ENCODE measurements around the gene ASTE1.
A peak's percentile ranks its signal among the peaks of the same experiment; 100 is the strongest.
"Not testable (repeated sequence)": the region's sequence is repeated elsewhere in the genome, so short reads cannot be mapped to it uniquely, and the experiment has no call there.

The ASTE1 gene

GRCh38 chr3:131018970-131019369 is 7.7 kb downstream of the ASTE1 start:
- no peak for FAIRE-seq
- no peak for DNase-seq (ENCODE audit: low spot score)

GRCh38 chr3:131009698-131010097 is 16.9 kb downstream of the ASTE1 start:
- FAIRE-seq = no peak
- DNase-seq (ENCODE audit: low spot score) = no peak

GRCh38 chr3:131008326-131008725 is 18.3 kb downstream of the ASTE1 start:
- no peak for FAIRE-seq
- no peak for DNase-seq (ENCODE audit: low spot score)

- DNase-seq (ENCODE audit: low spot score) = no peak
- no peak for FAIRE-seq
Observed at GRCh38 chr3:131007782-131008181, 18.8 kb downstream of the ASTE1 start.

- DNase-seq (ENCODE audit: low spot score) (no peak), FAIRE-seq (no peak)
Observed at GRCh38 chr3:131007256-131007655, 19.4 kb downstream of the ASTE1 start.

- DNase-seq (ENCODE audit: low spot score) (no peak), FAIRE-seq (no peak)
Observed at GRCh38 chr3:131004603-131005002, 22.0 kb downstream of the ASTE1 start.

GRCh38 chr3:131001071-131001470 is 25.6 kb downstream of the ASTE1 start:
- FAIRE-seq = no peak
- DNase-seq (ENCODE audit: low spot score) = no peak

- FAIRE-seq = no peak
- DNase-seq (ENCODE audit: low spot score) = no peak
Observed at GRCh38 chr3:130997289-130997688, 29.3 kb downstream of the ASTE1 start.

- FAIRE-seq (no peak), DNase-seq (ENCODE audit: low spot score) (no peak)
Observed at GRCh38 chr3:130992344-130992743, 34.3 kb downstream of the ASTE1 start.

- no peak for FAIRE-seq
- no peak for DNase-seq (ENCODE audit: low spot score)
Observed at GRCh38 chr3:130991126-130991525, 35.5 kb downstream of the ASTE1 start.

GRCh38 chr3:130990282-130990681 is 36.3 kb downstream of the ASTE1 start:
- FAIRE-seq (no peak), DNase-seq (ENCODE audit: low spot score) (no peak)

GRCh38 chr3:130981469-130981868 is 45.2 kb downstream of the ASTE1 start:
- FAIRE-seq = no peak

GRCh38 chr3:130979117-130979516 is 47.5 kb downstream of the ASTE1 start:
- no peak for DNase-seq (ENCODE audit: low spot score)
- no peak for FAIRE-seq

More at GRCh38 chr3:130981469-130981868, 45.2 kb downstream of the ASTE1 start:
- no peak for DNase-seq (ENCODE audit: low spot score)

- no peak for DNase-seq (ENCODE audit: low spot score)
- FAIRE-seq = no peak
Observed at GRCh38 chr3:130976706-130977105, 49.9 kb downstream of the ASTE1 start.

- DNase-seq (ENCODE audit: low spot score) (no peak), FAIRE-seq (no peak)
Observed at GRCh38 chr3:130975251-130975650, 51.4 kb downstream of the ASTE1 start.

- DNase-seq (ENCODE audit: low spot score) = no peak
- FAIRE-seq = no peak
Observed at GRCh38 chr3:130974201-130974600, 52.4 kb downstream of the ASTE1 start.

GRCh38 chr3:130973406-130973805 is 53.2 kb downstream of the ASTE1 start:
- no peak for DNase-seq (ENCODE audit: low spot score)
- FAIRE-seq = no peak

- DNase-seq (ENCODE audit: low spot score); FAIRE-seq: not testable (repeated sequence)
Observed at GRCh38 chr3:130972592-130972991, 54.0 kb downstream of the ASTE1 start.

- FAIRE-seq (no peak), DNase-seq (ENCODE audit: low spot score) (no peak)
Observed at GRCh38 chr3:130971208-130971607, 55.4 kb downstream of the ASTE1 start.

GRCh38 chr3:130969621-130970020 is 57.0 kb downstream of the ASTE1 start:
- FAIRE-seq (no peak), DNase-seq (ENCODE audit: low spot score) (no peak)

GRCh38 chr3:130968221-130968620 is 58.4 kb downstream of the ASTE1 start:
- no peak for FAIRE-seq

GRCh38 chr3:130967281-130967680 is 59.3 kb downstream of the ASTE1 start:
- FAIRE-seq (no peak), DNase-seq (ENCODE audit: low spot score) (no peak)

More at GRCh38 chr3:130968221-130968620, 58.4 kb downstream of the ASTE1 start:
- DNase-seq (ENCODE audit: low spot score) = no peak

- DNase-seq (ENCODE audit: low spot score) (peak; percentile 35), FAIRE-seq (no peak)
Observed at GRCh38 chr3:130963878-130964277, 62.7 kb downstream of the ASTE1 start.

Data from RCC 7860 (cell line).